ENCODE results near the gene FXYD2. TPM values are rescaled to one million over a fixed set of nuclear protein-coding genes. Genes with fewer than 3 reads are reported as not detected.

FXYD2 gene
- total and polyA plus RNA-seq, 2 of the 13 experiments (the other 11 are each of a cell fraction or from before 2014, with no cell fraction given): 45.9 to 106 TPM

DNA sequence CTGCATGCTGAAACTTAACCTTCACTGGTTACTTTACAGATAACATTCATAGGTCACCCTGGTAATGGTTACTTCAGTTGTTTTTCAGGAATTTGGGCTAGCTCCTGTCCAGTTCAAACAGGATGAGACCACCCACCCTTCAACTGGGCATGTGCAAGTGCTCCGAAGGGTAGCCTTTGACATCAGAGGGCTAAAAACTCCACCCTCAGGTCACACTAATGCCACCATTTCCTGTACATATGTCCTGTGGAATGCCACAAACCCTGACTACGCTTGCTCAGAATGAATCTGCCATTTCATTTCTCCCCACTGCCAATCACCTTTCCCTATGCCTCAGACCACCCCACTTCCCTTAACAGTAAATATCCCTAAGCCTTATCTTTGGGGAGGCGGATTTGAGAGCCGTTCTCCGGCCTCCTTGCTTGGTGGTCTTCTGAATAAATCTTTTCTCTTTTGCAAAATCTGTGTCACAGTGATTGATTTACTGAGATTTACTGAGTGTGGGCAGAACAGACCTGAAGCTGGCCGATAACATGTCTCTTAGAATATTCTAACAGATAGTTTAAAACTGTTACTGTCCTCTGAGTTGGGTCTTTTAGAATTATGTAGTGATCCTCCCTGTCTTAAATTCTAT lies 25.4 kb upstream of the FXYD2 start (continued):
- no peak for TF ChIP-seq ZNF280D (CRISPR knock-in tag; IDR thresholded peaks at IDR 0.05)
- no peak for TF ChIP-seq YEATS4 (CRISPR knock-in tag; IDR thresholded peaks at IDR 0.05; ENCODE audit: borderline replicate concordance)
- TF ChIP-seq ZNF589 (CRISPR knock-in tag; conservative IDR thresholded peaks at IDR 0.05): no peak
- TF ChIP-seq ZNF761 (CRISPR knock-in tag; conservative IDR thresholded peaks at IDR 0.05): no peak
- TF ChIP-seq ZBTB2 (CRISPR knock-in tag; IDR thresholded peaks at IDR 0.05; ENCODE audit: low read depth): no peak
- no peak for TF ChIP-seq ZNF33A (CRISPR knock-in tag; IDR thresholded peaks at IDR 0.05; ENCODE audit: borderline replicate concordance)
- no peak for TF ChIP-seq PITX1 (CRISPR knock-in tag; IDR thresholded peaks at IDR 0.05)

Data from HepG2 (cell line).